PC-3 (cell line): ENCODE data around the gene OR9A2. TPM values are rescaled to one million over a fixed set of nuclear protein-coding genes. Genes with fewer than 3 reads are reported as not detected.

Source experiments
- ATAC-seq: fragments of 200-7000 bp; cut with Tn5 transposase; 2 replicates; pipeline ENCODE4 v1.9.1; 2020; ENCODE audit warnings: mild to moderate bottlenecking, moderate library complexity
- BruUV-seq: library from RNA; stranded (reverse); fragments of 400-500 nt; replicated peaks from 2 replicates; lab custom pipeline; 2021; lab: Mats Ljungman, UMichigan
- CTCF ChIA-PET: fragments of 300-600 bp; sonication (Branson Sonifier 250); formaldehyde crosslinking; loops from one replicate; lab custom pipeline; 2022; ENCODE audit warnings: antibody characterized with exemption; lab: Charles Lee
- POLR2A ChIA-PET: fragments of 300-600 bp; sonication (Branson Sonifier 250); formaldehyde crosslinking; loops from one replicate; lab custom pipeline; 2022; ENCODE audit warnings: antibody characterized with exemption; ENCODE audit not compliant: unreplicated experiment; lab: Charles Lee
- DNase-seq: peaks from one replicate; pipeline ENCODE4 v3.0.0-alpha.2; 2015
- H2AFZ ChIP-seq: fragments of 300-600 bp; sonication (generic); 2 replicates; pipeline ENCODE4 v1.6.0; 2016; ENCODE audit warnings: antibody characterized with exemption, low read length
- H3F3A ChIP-seq: fragments of 300-600 bp; sonication (generic); one replicate; pipeline ENCODE4 v1.6.0; 2017; ENCODE audit warnings: antibody characterized with exemption, low read length, control low read depth, mild to moderate bottlenecking; ENCODE audit not compliant: unreplicated experiment
- H3K27ac ChIP-seq: fragments of 300-600 bp; sonication (generic); 2 replicates; pipeline ENCODE4 v1.5.1; 2016; ENCODE audit warnings: mild to moderate bottlenecking, low read length
- H3K27me3 ChIP-seq: fragments of 300-600 bp; sonication (generic); 2 replicates; pipeline ENCODE4 v1.6.1; 2016; ENCODE audit warnings: low read length, mixed read lengths
- H3K36me3 ChIP-seq: fragments of 300-600 bp; sonication (generic); 2 replicates; pipeline ENCODE4 v1.6.1; 2016; ENCODE audit warnings: low read depth, mixed run types, low read length, mixed read lengths
- H3K4me1 ChIP-seq: fragments of 300-600 bp; sonication (generic); 2 replicates; pipeline ENCODE4 v1.5.1; 2016; ENCODE audit warnings: low read length; ENCODE audit not compliant: insufficient read depth
- H3K4me2 ChIP-seq: fragments of 300-600 bp; sonication (generic); 2 replicates; pipeline ENCODE4 v1.6.0; 2016; ENCODE audit warnings: low read length
- H3K4me3 ChIP-seq: fragments of 300-600 bp; sonication (generic); 2 replicates; pipeline ENCODE4 v1.5.1; 2016; ENCODE audit warnings: mild to moderate bottlenecking, low read length, mixed read lengths
- H3K79me2 ChIP-seq: fragments of 300-600 bp; sonication (generic); 2 replicates; pipeline ENCODE4 v1.6.1; 2017; ENCODE audit warnings: low read length, mixed read lengths
- H3K9ac ChIP-seq: fragments of 300-600 bp; sonication (generic); 2 replicates; pipeline ENCODE4 v1.6.0; 2016; ENCODE audit warnings: mild to moderate bottlenecking, low read length
- H3K9me2 ChIP-seq: fragments of 300-600 bp; sonication (generic); replicated peaks from 2 replicates; pipeline ENCODE4 v1.6.1; 2016; ENCODE audit warnings: mixed run types, low read length, mixed read lengths
- H3K9me3 ChIP-seq: fragments of 300-600 bp; sonication (generic); 2 replicates; pipeline ENCODE4 v1.6.1; 2016; ENCODE audit warnings: low read length, mixed read lengths
- H4K20me1 ChIP-seq: fragments of 300-600 bp; sonication (generic); 2 replicates; pipeline ENCODE4 v1.6.1; 2016; ENCODE audit warnings: low read length, mixed read lengths
- EZH2 ChIP-seq: fragments of 300-600 bp; sonication (generic); IDR thresholded peaks from one replicate; pipeline ENCODE4 v1.6.1; 2017; ENCODE audit warnings: antibody characterized with exemption, mild to moderate bottlenecking, low read length; ENCODE audit not compliant: unreplicated experiment
- EZH2phosphoT487 ChIP-seq: fragments of 300-600 bp; sonication (generic); IDR thresholded peaks from 2 replicates; pipeline ENCODE4 v1.6.1; 2018; ENCODE audit warnings: mild to moderate bottlenecking, antibody characterized with exemption, low read length, borderline replicate concordance
- intact Hi-C: fragments of 100-400 bp; cut with micrococcal nuclease; formaldehyde crosslinking; loops from 2 replicates; pipeline ENCODE4 v1.9.0; 2023
- total RNA-seq: library from RNA; depleted of rRNA; stranded (reverse); fragments of >200 nt; gene quantifications from 2 replicates; pipeline ENCODE4 v1.2.3, GENCODE V29; 2014
- TF ChIP-seq, protein P1 (sequence below): fragments of 300-600 bp; sonication (generic); conservative IDR thresholded peaks from 2 replicates; pipeline ENCODE4 v1.5.1; 2017; ENCODE audit warnings: antibody characterized with exemption, low read depth, mild to moderate bottlenecking, low read length

OR9A2 gene
- total RNA-seq, 1 experiment from 2014 or later, result not detected

GRCh38 chr7:143055754-143056153, 28.8 kb upstream of the OR9A2 start:
- H3K27ac ChIP-seq, result no peak overlapping the region
- H2AFZ ChIP-seq, result no peak overlapping the region
- no TSS peak for BruUV-seq
- H3K4me2 ChIP-seq, result no peak overlapping the region
- no peaks in the 10 kb centered on the region for H3K9me3 ChIP-seq
- no peaks in the 10 kb centered on the region for H4K20me1 ChIP-seq
- CTCF ChIA-PET, result no interaction called here
- DNase-seq, result no peak
- TF ChIP-seq EZH2 (no peak), EZH2phosphoT487 (no peak)
- intact Hi-C loops, result no loop called here
- no peak for ATAC-seq
- no peaks in the 10 kb centered on the region for H3K36me3 ChIP-seq
- POLR2A ChIA-PET, result no interaction called here
- no peaks in the 10 kb centered on the region for H3F3A ChIP-seq
- H3K4me3 ChIP-seq, result no peak overlapping the region
- H3K9ac ChIP-seq, result no peak overlapping the region
- no peaks in the 10 kb centered on the region for H3K4me1 ChIP-seq
- peaks cover 38% of the 10 kb centered on the region for H3K27me3 ChIP-seq
- no peaks in the 10 kb centered on the region for H3K79me2 ChIP-seq
- no peaks in the 10 kb centered on the region for H3K9me2 ChIP-seq

- no TSS peak for BruUV-seq
- DNase-seq, result no peak
- Histone ChIP-seq H2AFZ (no peak overlapping the region), H3K27me3 (peaks cover 41% of the 10 kb centered on the region), H3K9ac (no peak overlapping the region), H3K9me2 (no peaks in the 10 kb centered on the region), H3K4me3 (no peak overlapping the region), H3K9me3 (no peaks in the 10 kb centered on the region), H3K36me3 (no peaks in the 10 kb centered on the region), H3F3A (no peaks in the 10 kb centered on the region), H3K4me1 (no peaks in the 10 kb centered on the region), H4K20me1 (no peaks in the 10 kb centered on the region), H3K4me2 (0 out of 2 replicates have a peak overlapping the region, but pooled peaks have one; percentile 26), H3K79me2 (no peaks in the 10 kb centered on the region), H3K27ac (no peak overlapping the region)
- intact Hi-C loops, result no loop called here
- CTCF ChIA-PET, result interaction anchor here (0.6 kb wide), 1 partner anchor 605 kb away, joined by 15 read pairs; no protein-coding TSS in a partner anchor
- ATAC-seq, result no peak
- POLR2A ChIA-PET, result no interaction called here
- TF ChIP-seq, protein P1, sequence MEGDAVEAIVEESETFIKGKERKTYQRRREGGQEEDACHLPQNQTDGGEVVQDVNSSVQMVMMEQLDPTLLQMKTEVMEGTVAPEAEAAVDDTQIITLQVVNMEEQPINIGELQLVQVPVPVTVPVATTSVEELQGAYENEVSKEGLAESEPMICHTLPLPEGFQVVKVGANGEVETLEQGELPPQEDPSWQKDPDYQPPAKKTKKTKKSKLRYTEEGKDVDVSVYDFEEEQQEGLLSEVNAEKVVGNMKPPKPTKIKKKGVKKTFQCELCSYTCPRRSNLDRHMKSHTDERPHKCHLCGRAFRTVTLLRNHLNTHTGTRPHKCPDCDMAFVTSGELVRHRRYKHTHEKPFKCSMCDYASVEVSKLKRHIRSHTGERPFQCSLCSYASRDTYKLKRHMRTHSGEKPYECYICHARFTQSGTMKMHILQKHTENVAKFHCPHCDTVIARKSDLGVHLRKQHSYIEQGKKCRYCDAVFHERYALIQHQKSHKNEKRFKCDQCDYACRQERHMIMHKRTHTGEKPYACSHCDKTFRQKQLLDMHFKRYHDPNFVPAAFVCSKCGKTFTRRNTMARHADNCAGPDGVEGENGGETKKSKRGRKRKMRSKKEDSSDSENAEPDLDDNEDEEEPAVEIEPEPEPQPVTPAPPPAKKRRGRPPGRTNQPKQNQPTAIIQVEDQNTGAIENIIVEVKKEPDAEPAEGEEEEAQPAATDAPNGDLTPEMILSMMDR, result no peak
- TF ChIP-seq EZH2 (no peak), EZH2phosphoT487 (no peak)
Measured at GRCh38 chr7:143054621-143055020, 27.7 kb upstream of the OR9A2 start.

DNA sequence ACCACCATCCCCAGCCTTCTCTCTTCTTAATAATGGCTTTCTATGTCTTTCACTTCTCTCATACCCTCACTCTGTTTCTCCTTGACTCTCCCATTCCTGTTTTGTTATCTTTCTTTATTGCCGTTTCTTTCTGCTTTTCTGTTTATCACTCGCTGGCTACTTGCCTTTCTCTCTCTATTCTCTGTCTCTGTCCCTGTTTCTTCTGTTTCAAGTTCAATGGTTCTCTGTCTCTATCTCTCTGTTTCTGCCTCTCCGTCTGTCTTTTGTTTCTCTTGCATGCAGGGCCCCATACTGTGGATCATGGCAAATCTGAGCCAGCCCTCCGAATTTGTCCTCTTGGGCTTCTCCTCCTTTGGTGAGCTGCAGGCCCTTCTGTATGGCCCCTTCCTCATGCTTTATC, 25.1 kb upstream of the OR9A2 start, which contains the start of gene OR6V1:
TSS of gene OR6V1 (plus strand) at position 301 of the 400 bp plus-strand sequence. CDS start at position 301, 0 bp downstream.
- no peaks in the 10 kb centered on the region for H3K79me2 ChIP-seq
- no peak for TF ChIP-seq EZH2phosphoT487
- TF ChIP-seq, protein P1, result no peak
- TF ChIP-seq EZH2, result no peak
- intact Hi-C loops, result no loop called here
- ChIA-PET POLR2A (no interaction called here), CTCF (no interaction called here)
- no peak within 1 kb of the TSS for H3K9ac ChIP-seq
- H3K36me3 ChIP-seq, result no peaks in the 10 kb centered on the region
- ATAC-seq (no peak), DNase-seq (no peak)
- H3K4me3 ChIP-seq, result no peak within 1 kb of the TSS
- no peaks in the 10 kb centered on the region for H3K9me2 ChIP-seq
- H3K27me3 ChIP-seq, result peaks cover 47% of the 10 kb centered on the region
- no TSS peak for BruUV-seq
- no peaks in the 10 kb centered on the region for H4K20me1 ChIP-seq
- H3K9me3 ChIP-seq, result no peaks in the 10 kb centered on the region
- H3K4me2 ChIP-seq, result no peak within 1 kb of the TSS
- no peaks in the 10 kb centered on the region for H3K4me1 ChIP-seq
- no peak within 1 kb of the TSS for H3K27ac ChIP-seq
- no peak within 1 kb of the TSS for H2AFZ ChIP-seq
- H3F3A ChIP-seq, result no peaks in the 10 kb centered on the region
